GM21526 (cell line): ENCODE measurements around the gene ZNF574.
"Not testable (repeated sequence)": the region's sequence is repeated elsewhere in the genome, so short reads cannot be mapped to it uniquely, and the experiment has no call there.

Experiments
- ATAC-seq: cut with Tn5 transposase; IDR thresholded peaks from one replicate; pipeline ENCODE4 v1.9.1; 2021; ENCODE audit warnings: moderate library complexity; ENCODE audit not compliant: unreplicated experiment, low FRiP score

ZNF574 gene

GRCh38 chr19:42075616-42076379 lies at the start of gene ZNF574:
TSS of gene ZNF574 (plus strand) at chr19:42076166. CDS start at chr19:42078607, 2,441 bp downstream.
- peak; percentile 86 for ATAC-seq

- ATAC-seq: no peak
These were observed 47.4 kb upstream of the ZNF574 start for GRCh38 chr19:42028304-42029216.

GRCh38 chr19:42030645-42031440 lies 45.1 kb upstream of the ZNF574 start:
- ATAC-seq: no peak

- ATAC-seq: no peak
These were observed 43.5 kb upstream of the ZNF574 start for GRCh38 chr19:42032431-42032830.

- ATAC-seq: no peak
These were observed 42.6 kb upstream of the ZNF574 start for GRCh38 chr19:42033413-42033812.

GRCh38 chr19:42034640-42035391 lies 41.1 kb upstream of the ZNF574 start:
- ATAC-seq: not testable (repeated sequence)

- no peak for ATAC-seq
These were observed 38.3 kb upstream of the ZNF574 start for GRCh38 chr19:42037649-42038048.

- ATAC-seq: no peak
These were observed 37.3 kb upstream of the ZNF574 start for GRCh38 chr19:42038666-42039065.

GRCh38 chr19:42040031-42040430 lies 35.9 kb upstream of the ZNF574 start:
- no peak for ATAC-seq

- not testable (repeated sequence) for ATAC-seq
These were observed 35.5 kb upstream of the ZNF574 start for GRCh38 chr19:42040491-42040890.

GRCh38 chr19:42042455-42043170 lies 33.4 kb upstream of the ZNF574 start:
- no peak for ATAC-seq

GRCh38 chr19:42045575-42045974 lies 30.4 kb upstream of the ZNF574 start:
- no peak for ATAC-seq

GRCh38 chr19:42048992-42049391 lies 27.0 kb upstream of the ZNF574 start:
- ATAC-seq: no peak

- ATAC-seq: no peak
These were observed 24.5 kb upstream of the ZNF574 start for GRCh38 chr19:42051166-42052115.

GRCh38 chr19:42052241-42052863 lies 23.6 kb upstream of the ZNF574 start:
- no peak for ATAC-seq

- no peak for ATAC-seq
These were observed 22.7 kb upstream of the ZNF574 start for GRCh38 chr19:42053037-42053935.

- ATAC-seq: no peak
These were observed 21.8 kb upstream of the ZNF574 start for GRCh38 chr19:42054205-42054604.
